Vagina (tissue), 2 donors: ENCODE measurements around the gene KCTD16. TPM values are rescaled to one million over a fixed set of nuclear protein-coding genes. Genes with fewer than 3 reads are reported as not detected.

ENCODE experiments used
- DNase-seq, 2 donors: peaks; one replicate each; pipeline ENCODE4 v3.0.0-alpha.2; 2017; ENCODE audit errors: extremely low spot score in 2 of 2
- H3K27ac ChIP-seq: fragments of 200-600 bp; sonication (generic); one replicate; pipeline ENCODE4 v1.5.1; 2019
- H3K27me3 ChIP-seq: fragments of 200-600 bp; sonication (generic); one replicate; pipeline ENCODE4 v1.5.1; 2019
- H3K36me3 ChIP-seq, 2 donors: fragments of 200-600 bp; sonication (generic); one replicate each; pipeline ENCODE4 v1.5.1; 2017 to 2019
- H3K4me1 ChIP-seq: fragments of 200-600 bp; sonication (generic); one replicate; pipeline ENCODE4 v1.5.1; 2019
- H3K4me3 ChIP-seq, 2 donors: fragments of 200-600 bp; sonication (generic); 1 replicate in 1 of 2; 2 replicates in 1 of 2; pipeline ENCODE4 v1.5.1; 2016 to 2019
- H3K9me3 ChIP-seq: fragments of 200-600 bp; sonication (generic); one replicate; pipeline ENCODE4 v1.5.1; 2019
- CTCF ChIP-seq, 3 experiments: fragments of 450-650 bp in 2 of 3; fragments of 200-600 bp in 1 of 3; sonication (generic) in 1 of 3; IDR thresholded peaks; one replicate each; pipeline ENCODE4 v1.5.1; 2017 to 2019; ENCODE audit warnings: antibody characterized with exemption in 3 of 3, mild to moderate bottlenecking in 2 of 3, moderate library complexity in 2 of 3
- POLR2A ChIP-seq, 2 donors: fragments of 450-650 bp; IDR thresholded peaks; one replicate each; pipeline ENCODE4 v1.6.1; 2017; ENCODE audit warnings: antibody characterized with exemption in 2 of 2, mild to moderate bottlenecking in 2 of 2, moderate library complexity in 2 of 2
- POLR2AphosphoS5 ChIP-seq, 2 donors: sonication (generic); formaldehyde crosslinking; IDR thresholded peaks; one replicate each; pipeline ENCODE4 v1.9.0; 2017; ENCODE audit warnings: antibody characterized with exemption in 2 of 2, mild to moderate bottlenecking in 2 of 2, low read depth in 1 of 2; ENCODE audit not compliant: insufficient read depth in 1 of 2
- intact Hi-C: fragments of 100-400 bp; cut with DNase I; formaldehyde crosslinking; loops from one replicate; pipeline ENCODE4 v1.15.1; 2023
- total RNA-seq: library from RNA; depleted of rRNA; stranded (reverse); fragments of >200 nt; gene quantifications from one replicate; pipeline ENCODE4 v1.2.3, GENCODE V29; 2016

KCTD16 gene
- total RNA-seq, 1 donor from 2014 or later, result 0.25 TPM

- H3K4me3 ChIP-seq, result no peak overlapping the region
- TF ChIP-seq POLR2A (IDR thresholded peaks at IDR 0.05) (no peak), CTCF (IDR thresholded peaks at IDR 0.05) (no peak), POLR2AphosphoS5 (IDR thresholded peaks at IDR 0.05; ENCODE audit: insufficient read depth in 1 of 2, low read depth in 1 of 2) (no peak)
- H3K9me3 ChIP-seq, result no peaks in the 10 kb centered on the region
- no peaks in the 10 kb centered on the region for H3K4me1 ChIP-seq
- no peak overlapping the region for H3K27ac ChIP-seq
- H3K27me3 ChIP-seq, result no peaks in the 10 kb centered on the region
- no peak for DNase-seq
- H3K36me3 ChIP-seq, result no peaks in the 10 kb centered on the region
- intact Hi-C loops, result no loop called here
Observed at GRCh38 chr5:144473650-144474049, 303.0 kb downstream of the KCTD16 start.

- intact Hi-C loops, result no loop called here
- no peak for TF ChIP-seq POLR2A (IDR thresholded peaks at IDR 0.05)
- TF ChIP-seq POLR2AphosphoS5 (IDR thresholded peaks at IDR 0.05; ENCODE audit: insufficient read depth in 1 of 2, low read depth in 1 of 2), result no peak
- TF ChIP-seq CTCF (IDR thresholded peaks at IDR 0.05), result no peak
- Histone ChIP-seq H3K36me3 (no peaks in the 10 kb centered on the region), H3K27me3 (no peaks in the 10 kb centered on the region), H3K9me3 (no peaks in the 10 kb centered on the region), H3K4me3 (no peak overlapping the region), H3K4me1 (no peaks in the 10 kb centered on the region), H3K27ac (no peak overlapping the region)
- no peak for DNase-seq
Observed at GRCh38 chr5:144478565-144478964, 307.9 kb downstream of the KCTD16 start.

- no peak overlapping the region for H3K4me3 ChIP-seq
- no peaks in the 10 kb centered on the region for H3K9me3 ChIP-seq
- no peaks in the 10 kb centered on the region for H3K27me3 ChIP-seq
- no peak overlapping the region for H3K27ac ChIP-seq
- TF ChIP-seq POLR2A (IDR thresholded peaks at IDR 0.05) (no peak), POLR2AphosphoS5 (IDR thresholded peaks at IDR 0.05; ENCODE audit: insufficient read depth in 1 of 2, low read depth in 1 of 2) (no peak), CTCF (IDR thresholded peaks at IDR 0.05) (no peak)
- intact Hi-C loops, result no loop called here
- H3K36me3 ChIP-seq, result no peaks in the 10 kb centered on the region
- no peak for DNase-seq
- H3K4me1 ChIP-seq, result no peaks in the 10 kb centered on the region
Observed at GRCh38 chr5:144481861-144482260, 311.2 kb downstream of the KCTD16 start.

GRCh38 chr5:144484124-144484897 is 313.6 kb downstream of the KCTD16 start:
- DNase-seq, result no peak
- H3K36me3 ChIP-seq, result no peaks in the 10 kb centered on the region
- TF ChIP-seq POLR2AphosphoS5 (IDR thresholded peaks at IDR 0.05; ENCODE audit: insufficient read depth in 1 of 2, low read depth in 1 of 2) (no peak), POLR2A (IDR thresholded peaks at IDR 0.05) (no peak), CTCF (IDR thresholded peaks at IDR 0.05) (no peak)
- no peaks in the 10 kb centered on the region for H3K9me3 ChIP-seq
- no peak overlapping the region for H3K27ac ChIP-seq
- intact Hi-C loops, result no loop called here
- no peaks in the 10 kb centered on the region for H3K4me1 ChIP-seq
- H3K4me3 ChIP-seq, result no peak overlapping the region
- no peaks in the 10 kb centered on the region for H3K27me3 ChIP-seq

- H3K4me3 ChIP-seq, result no peak overlapping the region
- no peak for DNase-seq
- intact Hi-C loops, result no loop called here
- no peak for TF ChIP-seq POLR2AphosphoS5 (IDR thresholded peaks at IDR 0.05; ENCODE audit: insufficient read depth in 1 of 2, low read depth in 1 of 2)
- no peak for TF ChIP-seq CTCF (IDR thresholded peaks at IDR 0.05)
- no peak for TF ChIP-seq POLR2A (IDR thresholded peaks at IDR 0.05)
- H3K27ac ChIP-seq, result no peak overlapping the region
- no peaks in the 10 kb centered on the region for H3K4me1 ChIP-seq
- no peaks in the 10 kb centered on the region for H3K36me3 ChIP-seq
- H3K9me3 ChIP-seq, result peaks cover 4% of the 10 kb centered on the region
- no peaks in the 10 kb centered on the region for H3K27me3 ChIP-seq
Observed at GRCh38 chr5:144485540-144485939, 314.9 kb downstream of the KCTD16 start.
